HEK293T (cell line): Measurements from ENCODE around the gene EWSR1.

ENCODE experiments used
- FOXM1 ChIP-seq: fragments of 450-650 bp; IDR thresholded peaks from 2 replicates; pipeline ENCODE4 v1.6.1; 2017; ENCODE audit warnings: mild to moderate bottlenecking, borderline replicate concordance
- SP1 ChIP-seq: fragments of 450-650 bp; IDR thresholded peaks from 2 replicates; pipeline ENCODE4 v1.6.1; 2017

DNA sequence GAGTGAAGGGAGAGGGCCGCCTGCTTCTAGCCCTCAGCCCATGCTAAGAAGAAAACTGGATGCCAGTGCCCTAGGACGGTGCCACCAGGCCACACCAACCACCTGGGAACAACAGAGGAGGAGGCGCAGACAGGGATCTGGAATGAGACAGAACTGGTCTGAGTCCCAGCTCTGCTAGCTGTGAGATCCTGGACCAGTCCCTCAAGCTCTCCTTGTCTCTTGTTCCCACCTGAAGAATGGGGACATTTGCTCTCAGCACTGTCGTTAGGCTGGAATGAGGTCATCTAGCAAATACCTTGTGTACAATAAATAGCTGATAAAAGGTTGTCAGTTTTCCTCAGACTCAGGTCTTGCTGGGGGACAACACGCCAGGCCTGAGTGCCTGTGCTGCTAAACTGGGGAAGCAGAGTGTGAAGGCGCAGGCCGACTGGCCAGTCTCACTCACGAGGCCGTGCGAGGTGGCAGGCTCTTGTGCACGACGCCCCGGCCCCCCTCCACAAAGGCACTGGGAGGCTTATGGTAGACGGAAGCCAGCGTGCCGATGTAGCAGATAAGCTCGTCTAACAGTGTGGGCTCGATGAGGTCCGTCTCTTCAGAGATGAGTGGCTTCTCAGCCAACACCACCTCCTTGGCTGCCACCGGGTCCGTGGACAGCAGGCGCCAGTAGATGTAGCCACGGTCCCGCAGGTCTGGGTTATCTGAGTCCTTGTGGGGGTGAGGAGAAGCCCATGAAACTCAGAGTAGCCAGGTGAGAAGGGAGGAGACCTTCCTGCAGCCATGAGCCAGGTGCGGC, 73.2 kb downstream of the EWSR1 start:
- TF ChIP-seq FOXM1 (no peak), SP1 (no peak)
